GM12878 (cell line): ENCODE data around the gene LGI4. TPM values are rescaled to one million over a fixed set of nuclear protein-coding genes. Genes with fewer than 3 reads are reported as not detected.

Experiments
- ATAC-seq: fragments of 200-7000 bp; cut with Tn5 transposase; 3 replicates; pipeline ENCODE4 v1.9.1; 2020; ENCODE audit warnings: mild to moderate bottlenecking, moderate library complexity
- BruUV-seq: library from RNA; stranded (reverse); fragments of 400-500 nt; replicated peaks from 2 replicates; lab custom pipeline; 2021; lab: Mats Ljungman, UMichigan
- CTCF ChIA-PET: fragments of 300-600 bp; sonication (Branson Sonifier 250); formaldehyde crosslinking; extraction: SDS; loops from one replicate; lab custom pipeline; 2021; ENCODE audit warnings: inconsistent platforms; lab: Yijun Ruan, JAX
- POLR2A ChIA-PET: fragments of 350-600 bp; formaldehyde crosslinking; extraction: SDS; loops from one replicate; lab custom pipeline; 2021; ENCODE audit warnings: inconsistent platforms; lab: Charles Lee
- RAD21 ChIA-PET: fragments of 300-600 bp; sonication (Branson Sonifier 250); formaldehyde crosslinking; loops from one replicate; lab custom pipeline; 2023; ENCODE audit warnings: antibody characterized with exemption; ENCODE audit not compliant: unreplicated experiment; lab: Charles Lee
- SMC1A ChIA-PET: fragments of 300-600 bp; sonication (Branson Sonifier 250); formaldehyde crosslinking; loops from one replicate; lab custom pipeline; 2023; ENCODE audit not compliant: unreplicated experiment, uncharacterized antibody; lab: Charles Lee
- DNase-seq: peaks from one replicate; pipeline ENCODE4 v3.0.0-alpha.2; 2011; ENCODE audit warnings: low read depth, low spot score
- FAIRE-seq: peaks from 3 replicates; lab custom pipeline; 2011; peaks lifted over from hg19 to GRCh38; lab: Jason Lieb, UNC
- H2AFZ ChIP-seq: 2 replicates; pipeline ENCODE4 v1.6.0; 2011; ENCODE audit warnings: low read depth, low read length, control low read depth; ENCODE audit not compliant: control insufficient read depth
- H3K27ac ChIP-seq: 2 replicates; pipeline ENCODE4 v1.5.1; 2011; ENCODE audit warnings: control low read depth; ENCODE audit not compliant: control insufficient read depth, insufficient read depth
- H3K27me3 ChIP-seq, 2 experiments: replicated peaks in 1 of 2; 2 replicates each; pipeline versions ENCODE4 v1.6.0 to v1.6.1; 2011; ENCODE audit warnings: low read length in 1 of 2; ENCODE audit not compliant: control insufficient read depth in 2 of 2, insufficient read depth in 2 of 2
- H3K36me3 ChIP-seq, 2 experiments: 2 replicates each; pipeline ENCODE4 v1.5.1; 2011; ENCODE audit warnings: low read length in 1 of 2; ENCODE audit not compliant: control insufficient read depth in 2 of 2, insufficient read depth in 2 of 2
- H3K4me1 ChIP-seq: 2 replicates; pipeline ENCODE4 v1.6.1; 2011; ENCODE audit warnings: mild to moderate bottlenecking, low read length, moderate library complexity, mixed read lengths; ENCODE audit not compliant: control insufficient read depth, insufficient read depth
- H3K4me2 ChIP-seq: 2 replicates; pipeline ENCODE4 v1.6.0; 2011; ENCODE audit warnings: control low read depth; ENCODE audit not compliant: control insufficient read depth, insufficient read depth
- H3K4me3 ChIP-seq: fragments of 200-600 bp; sonication (generic); 2 replicates; pipeline ENCODE4 v1.5.1; 2016
- H3K79me2 ChIP-seq: 2 replicates; pipeline ENCODE4 v1.6.0; 2011; ENCODE audit warnings: low read length; ENCODE audit not compliant: control insufficient read depth, insufficient read depth
- H3K9ac ChIP-seq: 2 replicates; pipeline ENCODE4 v1.8.0; 2011; ENCODE audit warnings: low read length, control low read depth, mixed read lengths; ENCODE audit not compliant: control insufficient read depth, insufficient read depth
- H3K9me3 ChIP-seq: replicated peaks from 3 replicates; pipeline ENCODE4 v1.5.1; 2011; ENCODE audit warnings: mild to moderate bottlenecking, low read length; ENCODE audit not compliant: control insufficient read depth, insufficient read depth
- H4K20me1 ChIP-seq: 2 replicates; pipeline ENCODE4 v1.6.0; 2011; ENCODE audit not compliant: control insufficient read depth, insufficient read depth
- CHD4 ChIP-seq: fragments of 200-600 bp; sonication (generic); IDR thresholded peaks from 2 replicates; pipeline ENCODE4 v1.6.1; 2016; ENCODE audit warnings: mild to moderate bottlenecking
- HDGF ChIP-seq: fragments of 450-650 bp; IDR thresholded peaks from 2 replicates; pipeline ENCODE4 v1.6.1; 2016; ENCODE audit warnings: antibody characterized with exemption
- IRF4 ChIP-seq: IDR thresholded peaks from 2 replicates; pipeline ENCODE4 v1.6.1; 2011; ENCODE audit warnings: low read depth, low read length
- NFYA ChIP-seq: IDR thresholded peaks from 2 replicates; pipeline ENCODE4 v1.6.1; 2011; ENCODE audit warnings: low read depth, mild to moderate bottlenecking, low read length, improper control_type of control experiment, borderline replicate concordance
- NR2C2 ChIP-seq: IDR thresholded peaks from 2 replicates; pipeline ENCODE4 v1.6.1; 2011; ENCODE audit warnings: borderline replicate concordance, low read depth; ENCODE audit not compliant: control insufficient read depth, insufficient read length
- SREBF1 ChIP-seq: IDR thresholded peaks from 2 replicates; pipeline ENCODE4 v1.6.1; 2012; ENCODE audit warnings: mild to moderate bottlenecking, low read length
- TCF3 ChIP-seq: IDR thresholded peaks from 2 replicates; pipeline ENCODE4 v1.6.1; 2012; ENCODE audit warnings: low read depth, mild to moderate bottlenecking, low read length, borderline replicate concordance; ENCODE audit not compliant: insufficient read depth
- ZNF384 ChIP-seq: IDR thresholded peaks from 2 replicates; pipeline ENCODE4 v1.6.1; 2012; ENCODE audit warnings: low read depth, mild to moderate bottlenecking, low read length, improper control_type of control experiment, borderline replicate concordance
- ZNF622 ChIP-seq: fragments of 450-650 bp; IDR thresholded peaks from 2 replicates; pipeline ENCODE4 v1.6.1; 2017; ENCODE audit warnings: mild to moderate bottlenecking, inconsistent platforms
- ZSCAN29 ChIP-seq: fragments of 450-650 bp; IDR thresholded peaks from 2 replicates; pipeline ENCODE4 v1.6.1; 2017; ENCODE audit warnings: mild to moderate bottlenecking, moderate library complexity
- WGBS: methylation state at CpG from one replicate; pipeline ENCODE4 v1.1.6; 2016; ENCODE audit warnings: low lambda C conversion rate; ENCODE audit not compliant: insufficient replicate concordance, insufficient coverage; ENCODE audit errors: missing lambda C conversion rate; 5-methylcytosine and 5-hydroxymethylcytosine counted together
- in situ Hi-C: fragments of 300-500 bp; cut with MboI; formaldehyde crosslinking; loops from 9 replicates; pipeline ENCODE4 v1.14.3; 2018; ENCODE audit warnings: mixed read lengths
- intact Hi-C: fragments of 100-400 bp; cut with micrococcal nuclease; formaldehyde crosslinking; loops from one replicate; pipeline ENCODE4 v1.14.2; 2022; ENCODE audit not compliant: unreplicated experiment
- polyA plus RNA-seq, 11 experiments: library from polyadenylated mRNA; depleted of rRNA in 4 of 11; unstranded in 6 of 11; stranded (reverse) in 5 of 11; fragments of >200 nt; fragmentation: Nextera tagmentation in 4 of 11; fragmentation: Illumina TruSeq in 1 of 11; extraction: Ambion mirVana in 4 of 11; extraction: Trizol in 1 of 11; gene quantifications; 1 replicate in 1 of 11; 2 replicates in 10 of 11; pipeline versions ENCODE4 v1.2.1 to v1.2.3, GENCODE V29; 2011 to 2016; ENCODE audit warnings: inconsistent platforms in 2 of 11, missing spikeins in 2 of 11, low read depth in 1 of 11
- total RNA-seq, 4 experiments: library from RNA; depleted of rRNA in 3 of 4; stranded (reverse); fragments of >200 nt in 3 of 4; fragmentation: Illumina TruSeq in 1 of 4; extraction: Trizol in 1 of 4; gene quantifications; 2 replicates each; pipeline versions ENCODE4 v1.2.1 to v1.2.3, GENCODE V29; 2013 to 2021
- TF ChIP-seq, protein P1 (sequence below): fragments of 150-350 bp; IDR thresholded peaks from 2 replicates; pipeline ENCODE4 v1.6.1; 2014; ENCODE audit warnings: mild to moderate bottlenecking, low read depth, low read length
- TF ChIP-seq, protein P2 (sequence below): fragments of 450-650 bp; conservative IDR thresholded peaks from 2 replicates; pipeline ENCODE4 v1.6.1; 2017; ENCODE audit warnings: mild to moderate bottlenecking, moderate library complexity
- TF ChIP-seq, protein P3 (sequence below): IDR thresholded peaks from 2 replicates; pipeline ENCODE4 v1.6.1; 2011; ENCODE audit warnings: low read depth, mild to moderate bottlenecking, low read length, moderate library complexity, borderline replicate concordance; ENCODE audit errors: extremely low read depth

LGI4 gene
- total and polyA plus RNA-seq, 10 of the 15 experiments (the other 5 are each of a cell fraction or from before 2014, with no cell fraction given) = 0.11 TPM; not detected in 9

DNA sequence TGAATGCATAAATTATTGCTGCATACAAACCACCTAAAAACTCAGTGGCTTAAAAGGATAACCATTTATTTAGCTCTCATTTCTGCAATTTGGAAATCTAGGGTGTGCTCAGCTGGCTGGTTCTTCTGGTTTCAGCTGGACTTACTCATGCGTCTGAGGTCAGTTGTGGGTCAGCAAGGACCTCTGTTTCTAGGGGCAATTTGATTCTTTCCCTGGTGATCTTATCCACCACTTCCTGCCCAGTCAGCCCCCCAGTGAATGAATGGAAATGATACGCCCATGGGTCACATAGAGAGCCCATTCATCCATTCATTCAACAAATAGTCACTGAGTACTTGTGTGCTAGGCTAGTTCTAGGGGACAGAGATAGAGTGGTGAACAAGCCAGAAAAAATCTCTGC, 29.6 kb upstream of the LGI4 start:
- no peaks in the 10 kb centered on the region for H3K79me2 ChIP-seq
- CTCF ChIA-PET = no interaction called here
- no peak overlapping the region for H3K4me2 ChIP-seq
- in situ Hi-C loops (no loop called here), intact Hi-C loops (no loop called here)
- H3K4me1 ChIP-seq = peaks cover 11% of the 10 kb centered on the region; the same call in 1 of the 2 replicates
- TF ChIP-seq, protein P1, sequence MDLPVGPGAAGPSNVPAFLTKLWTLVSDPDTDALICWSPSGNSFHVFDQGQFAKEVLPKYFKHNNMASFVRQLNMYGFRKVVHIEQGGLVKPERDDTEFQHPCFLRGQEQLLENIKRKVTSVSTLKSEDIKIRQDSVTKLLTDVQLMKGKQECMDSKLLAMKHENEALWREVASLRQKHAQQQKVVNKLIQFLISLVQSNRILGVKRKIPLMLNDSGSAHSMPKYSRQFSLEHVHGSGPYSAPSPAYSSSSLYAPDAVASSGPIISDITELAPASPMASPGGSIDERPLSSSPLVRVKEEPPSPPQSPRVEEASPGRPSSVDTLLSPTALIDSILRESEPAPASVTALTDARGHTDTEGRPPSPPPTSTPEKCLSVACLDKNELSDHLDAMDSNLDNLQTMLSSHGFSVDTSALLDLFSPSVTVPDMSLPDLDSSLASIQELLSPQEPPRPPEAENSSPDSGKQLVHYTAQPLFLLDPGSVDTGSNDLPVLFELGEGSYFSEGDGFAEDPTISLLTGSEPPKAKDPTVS = no peak
- TF ChIP-seq ZSCAN29 = no peak
- no peak for TF ChIP-seq IRF4
- no peak for TF ChIP-seq ZNF622
- TF ChIP-seq ZNF384 = no peak
- TF ChIP-seq, protein P2, sequence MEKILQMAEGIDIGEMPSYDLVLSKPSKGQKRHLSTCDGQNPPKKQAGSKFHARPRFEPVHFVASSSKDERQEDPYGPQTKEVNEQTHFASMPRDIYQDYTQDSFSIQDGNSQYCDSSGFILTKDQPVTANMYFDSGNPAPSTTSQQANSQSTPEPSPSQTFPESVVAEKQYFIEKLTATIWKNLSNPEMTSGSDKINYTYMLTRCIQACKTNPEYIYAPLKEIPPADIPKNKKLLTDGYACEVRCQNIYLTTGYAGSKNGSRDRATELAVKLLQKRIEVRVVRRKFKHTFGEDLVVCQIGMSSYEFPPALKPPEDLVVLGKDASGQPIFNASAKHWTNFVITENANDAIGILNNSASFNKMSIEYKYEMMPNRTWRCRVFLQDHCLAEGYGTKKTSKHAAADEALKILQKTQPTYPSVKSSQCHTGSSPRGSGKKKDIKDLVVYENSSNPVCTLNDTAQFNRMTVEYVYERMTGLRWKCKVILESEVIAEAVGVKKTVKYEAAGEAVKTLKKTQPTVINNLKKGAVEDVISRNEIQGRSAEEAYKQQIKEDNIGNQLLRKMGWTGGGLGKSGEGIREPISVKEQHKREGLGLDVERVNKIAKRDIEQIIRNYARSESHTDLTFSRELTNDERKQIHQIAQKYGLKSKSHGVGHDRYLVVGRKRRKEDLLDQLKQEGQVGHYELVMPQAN = no peak
- no peak for TF ChIP-seq CHD4
- no peak for TF ChIP-seq NR2C2
- no peak for TF ChIP-seq TCF3
- TF ChIP-seq NFYA = no peak
- TF ChIP-seq SREBF1 = no peak
- TF ChIP-seq, protein P3, sequence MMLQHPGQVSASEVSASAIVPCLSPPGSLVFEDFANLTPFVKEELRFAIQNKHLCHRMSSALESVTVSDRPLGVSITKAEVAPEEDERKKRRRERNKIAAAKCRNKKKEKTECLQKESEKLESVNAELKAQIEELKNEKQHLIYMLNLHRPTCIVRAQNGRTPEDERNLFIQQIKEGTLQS = no peak
- TF ChIP-seq HDGF = no peak
- ATAC-seq (no peak), DNase-seq (no peak), FAIRE-seq (no peak)
- POLR2A ChIA-PET = no interaction called here
- H3K4me3 ChIP-seq = no peak overlapping the region
- H4K20me1 ChIP-seq = no peaks in the 10 kb centered on the region
- H3K27me3 ChIP-seq = no peaks in the 10 kb centered on the region
- H2AFZ ChIP-seq = no peak overlapping the region
- H3K9ac ChIP-seq = no peak overlapping the region
- RAD21 ChIA-PET = no interaction called here
- peaks cover 30 to 54% of the 10 kb centered on the region in 2 experiments for H3K36me3 ChIP-seq
- no TSS peak for BruUV-seq
- SMC1A ChIA-PET = interaction anchor here (1.4 kb wide), 1 partner anchor 35 kb away, joined by 4 read pairs; no protein-coding TSS in a partner anchor
- peaks cover 40% of the 10 kb centered on the region for H3K9me3 ChIP-seq
- no peak overlapping the region for H3K27ac ChIP-seq
- 93% methylated on average over 2 of the region's 2 CpGs for WGBS
